LHCN-M2 (cell line): Measurements from ENCODE around the gene EVI5L. TPM values are rescaled to one million over a fixed set of nuclear protein-coding genes. Genes with fewer than 3 reads are reported as not detected.
"Not testable (repeated sequence)": the region's sequence is repeated elsewhere in the genome, so short reads cannot be mapped to it uniquely, and the experiment has no call there.

Experiments used
- DNase-seq: peaks from one replicate; pipeline ENCODE4 v3.0.0-alpha.2; 2012; ENCODE audit warnings: low read depth
- total RNA-seq: library from RNA; depleted of rRNA; stranded (reverse); fragments of >200 nt; gene quantifications from 2 replicates; pipeline ENCODE4 v1.2.3, GENCODE V29; 2014

Gene EVI5L
- total RNA-seq, 1 experiment from 2014 or later, result 19.5 TPM

DNA sequence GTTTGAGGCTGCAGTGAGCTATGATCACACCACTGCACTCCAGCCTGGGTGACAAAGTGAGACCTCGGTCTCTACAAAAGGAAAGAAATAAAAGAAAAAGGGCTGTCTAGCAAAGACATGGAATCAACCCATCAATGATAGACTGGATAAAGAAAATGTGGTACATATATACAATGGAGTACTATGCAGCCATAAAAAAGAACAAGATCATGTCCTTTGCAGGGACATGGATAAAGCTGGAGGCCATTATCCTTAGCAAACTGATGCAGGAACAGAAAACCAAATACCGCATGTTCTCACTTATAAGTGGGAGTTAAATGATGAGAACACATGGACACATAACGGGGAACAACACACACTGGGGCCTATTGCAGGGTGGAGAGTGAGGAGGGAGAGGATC lies 14.0 kb upstream of the EVI5L start:
- DNase-seq, result not testable (repeated sequence)

DNA sequence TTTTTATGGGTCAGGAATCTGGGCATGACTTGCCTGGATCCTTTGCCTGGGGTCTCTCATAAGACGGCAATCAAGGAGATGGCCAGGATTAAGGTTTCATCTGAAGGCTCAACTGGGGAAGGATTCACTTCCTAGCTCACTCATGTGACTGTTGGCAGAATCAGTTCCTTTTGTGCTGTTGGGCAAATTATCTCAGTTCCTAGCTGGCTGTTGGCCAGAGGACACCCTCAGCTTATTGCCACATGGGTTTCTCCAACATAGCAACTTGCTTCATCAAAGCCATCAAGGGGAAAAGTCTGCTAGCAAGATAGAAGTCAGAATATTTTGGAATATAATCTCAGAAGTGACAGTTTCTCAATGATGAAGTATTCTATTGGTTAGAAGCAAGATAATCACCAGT lies 12.2 kb upstream of the EVI5L start:
- DNase-seq, result no peak

DNA sequence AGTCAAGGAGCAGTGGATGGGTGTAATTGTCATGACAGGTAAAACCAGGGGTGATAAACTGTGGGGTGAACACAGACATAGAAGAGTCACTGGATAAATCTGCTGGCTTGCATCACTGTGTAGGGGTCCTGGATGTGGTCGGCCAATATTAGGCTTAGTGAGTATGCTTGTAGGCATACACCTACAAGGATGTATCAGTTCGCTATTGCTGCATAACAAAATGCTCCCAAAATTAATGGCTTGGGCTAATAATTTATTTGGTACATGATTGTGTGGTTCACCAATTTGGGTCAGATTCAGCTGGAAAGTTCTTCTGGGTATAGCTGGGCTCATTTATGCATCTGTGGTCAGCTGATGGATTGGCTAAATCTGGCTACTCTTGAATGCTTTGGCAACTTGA lies 11.2 kb upstream of the EVI5L start:
- DNase-seq, result no peak

DNA sequence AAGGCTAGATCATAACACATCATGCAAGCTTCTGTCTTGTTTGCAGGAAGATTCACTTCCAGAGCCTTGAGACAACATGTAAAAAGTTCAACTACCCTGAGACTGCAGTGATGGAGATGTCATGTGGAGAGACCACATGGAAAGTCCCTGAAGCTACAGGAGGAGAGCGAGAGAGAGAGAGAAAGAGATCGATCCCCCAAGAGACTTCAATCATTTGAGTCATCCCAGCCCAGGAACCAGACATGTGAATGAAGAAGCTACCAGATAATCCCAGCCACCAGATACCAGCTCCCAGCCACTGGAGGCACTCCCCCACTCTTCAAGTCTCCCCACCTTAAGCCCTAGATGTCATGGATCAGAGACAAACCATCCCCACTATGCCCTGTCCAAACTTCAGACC lies 10.7 kb upstream of the EVI5L start:
- no peak for DNase-seq

DNA sequence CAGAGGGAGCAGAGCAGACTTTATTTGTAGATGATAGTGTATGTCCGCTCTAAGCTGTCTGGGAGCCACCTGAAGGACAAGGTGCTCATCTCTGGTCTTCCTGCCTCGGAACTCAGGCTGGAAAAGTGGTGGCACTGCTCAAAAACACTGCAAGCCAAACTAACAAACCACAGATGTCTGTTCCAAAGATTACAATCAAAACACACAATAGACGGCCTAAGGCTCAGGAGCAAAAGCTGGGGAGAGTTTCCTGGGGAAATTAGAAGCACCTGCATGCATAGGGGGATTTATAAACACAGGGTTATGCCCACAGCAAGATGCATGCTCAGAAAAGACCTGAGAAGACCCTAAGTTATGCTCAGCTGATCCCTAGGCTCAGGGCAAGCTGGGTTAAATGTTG lies 9.4 kb upstream of the EVI5L start:
- no peak for DNase-seq

DNA sequence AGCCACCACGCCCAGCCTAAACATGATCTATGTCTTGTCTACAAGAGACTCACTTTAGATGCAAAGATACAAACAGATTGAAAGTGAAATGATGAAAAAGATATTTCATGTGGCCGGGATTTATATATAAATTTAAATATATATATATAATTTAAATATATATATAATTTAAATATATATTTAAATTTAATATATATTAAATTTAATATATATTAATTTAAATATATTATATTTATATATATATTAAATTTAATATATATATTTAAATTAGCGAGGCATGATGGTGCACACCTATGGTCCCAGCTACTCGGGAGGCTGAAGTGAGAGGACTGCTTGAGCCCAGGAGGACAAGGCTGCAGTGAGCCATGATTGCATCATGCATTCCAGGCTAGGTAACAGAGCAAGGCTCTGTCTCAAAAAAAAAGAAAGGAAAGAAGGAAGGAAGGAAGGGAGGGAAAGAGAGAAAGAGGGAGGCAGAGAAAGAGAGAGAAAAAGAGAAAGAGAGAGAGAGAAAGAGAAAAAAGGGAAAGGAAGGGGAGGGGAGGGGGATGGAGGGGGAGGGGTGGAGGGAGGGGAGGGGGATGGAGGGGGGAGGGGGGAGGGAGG lies 7.0 kb upstream of the EVI5L start:
- no peak for DNase-seq

DNA sequence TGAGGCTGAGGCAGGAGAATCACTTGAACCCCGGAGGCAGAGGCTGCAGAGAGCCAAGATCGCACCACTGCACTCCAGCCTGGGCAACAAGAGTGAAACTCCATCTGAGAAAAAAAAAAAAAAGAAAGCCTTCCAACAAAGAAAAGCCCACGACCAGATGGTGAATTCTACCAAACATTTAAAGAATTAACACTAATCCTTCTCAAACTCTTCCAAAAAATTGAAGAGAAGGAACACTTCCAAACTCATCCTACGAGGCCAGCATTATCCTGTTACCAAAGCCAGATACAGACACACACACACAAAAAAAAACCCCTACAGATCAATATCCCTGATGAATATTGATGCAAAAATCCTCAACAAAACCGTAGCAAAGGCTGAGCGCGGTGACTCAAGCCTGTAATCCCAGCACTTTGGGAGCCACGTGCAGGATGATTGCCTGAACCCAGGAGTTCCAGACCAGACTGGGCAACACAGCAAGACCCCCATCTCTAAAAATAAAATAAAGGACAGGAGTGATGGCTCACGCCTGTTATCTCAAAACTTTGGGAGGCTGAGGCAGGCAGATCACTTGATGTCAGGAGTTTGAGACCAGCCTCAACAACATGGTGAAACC lies 6.2 kb upstream of the EVI5L start:
- no peak for DNase-seq

DNA sequence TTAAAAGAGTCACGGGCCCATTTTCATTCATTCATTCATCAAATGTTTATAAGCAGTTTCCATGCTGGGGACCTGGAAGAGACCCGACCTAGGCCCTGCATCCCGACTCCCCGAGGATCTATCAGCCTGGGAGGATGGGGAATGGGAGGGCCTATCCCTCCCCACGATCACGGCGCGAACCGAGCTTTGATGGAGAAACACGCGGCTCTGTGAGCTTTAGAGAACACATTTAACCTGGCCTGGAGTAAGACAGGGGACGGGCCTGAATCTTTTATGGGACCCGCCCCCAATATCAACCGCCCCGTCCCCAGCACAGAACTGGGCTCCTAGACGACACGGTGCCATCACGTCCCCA lies 875 bp upstream of the EVI5L start:
- no peak for DNase-seq

DNA sequence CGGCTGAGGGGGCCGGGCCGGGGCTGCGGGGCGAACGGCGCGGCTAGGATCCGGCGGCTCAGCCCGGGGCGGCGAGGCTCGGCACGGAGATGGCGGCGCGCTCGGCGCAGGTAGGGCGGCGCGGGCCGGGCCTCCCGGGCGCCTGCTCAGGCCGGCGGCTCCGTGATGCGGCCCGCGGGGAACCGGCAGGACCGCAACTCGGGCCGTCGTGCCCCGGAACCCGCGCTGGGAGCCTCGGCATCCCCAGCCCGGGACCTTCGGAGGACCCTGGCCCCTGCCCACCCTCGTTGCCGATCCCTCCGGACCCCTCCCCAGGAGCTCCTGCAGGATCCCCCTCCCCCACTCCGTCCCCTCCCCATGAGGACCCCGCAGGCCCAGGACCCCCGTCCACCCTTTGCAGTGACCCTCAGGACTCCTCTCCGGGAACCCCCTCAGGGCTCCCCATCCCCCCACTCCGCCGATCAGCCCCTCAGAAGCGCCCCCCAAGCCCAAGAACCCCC lies 304 bp downstream of the EVI5L start:
- no peak for DNase-seq

DNA sequence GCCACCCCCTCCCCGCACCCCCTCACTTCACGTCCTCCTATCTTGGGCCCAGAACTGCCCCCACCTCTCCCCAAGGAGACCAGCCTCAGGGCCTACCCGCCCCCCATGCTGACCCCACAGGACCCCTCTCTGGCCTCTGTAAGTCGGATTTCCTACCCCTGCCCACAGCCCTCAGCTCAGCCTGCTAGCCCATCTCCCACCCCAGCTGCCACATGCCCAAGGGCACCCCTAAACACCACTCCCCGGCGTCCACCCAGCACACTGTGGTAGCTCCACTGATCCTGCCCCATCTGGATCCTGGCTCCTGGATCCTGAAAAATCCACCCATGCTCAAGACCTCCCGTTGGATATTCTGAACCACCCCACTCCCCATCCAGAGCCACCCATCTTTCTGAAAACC lies 805 bp downstream of the EVI5L start:
- no peak for DNase-seq

DNA sequence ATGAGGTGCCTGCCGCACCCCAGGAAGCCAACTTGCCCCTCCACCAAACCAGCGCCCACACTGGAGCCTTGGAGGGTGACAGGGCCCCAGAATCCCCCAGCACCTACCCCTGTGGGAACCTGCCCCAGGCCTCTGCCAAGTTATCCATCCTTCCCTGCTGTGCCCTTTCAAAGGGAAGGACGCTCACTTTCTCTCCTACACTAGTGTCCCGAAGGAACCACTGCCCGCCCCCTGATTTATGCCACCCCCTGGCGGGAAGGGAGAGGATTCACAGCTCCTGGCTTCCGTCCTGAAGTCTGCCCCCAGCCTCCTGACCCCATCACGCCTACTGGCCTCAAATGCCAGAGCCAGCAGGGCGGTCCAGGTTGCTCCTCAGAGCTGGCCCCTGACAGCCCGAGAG lies 1.4 kb downstream of the EVI5L start:
- no peak for DNase-seq

DNA sequence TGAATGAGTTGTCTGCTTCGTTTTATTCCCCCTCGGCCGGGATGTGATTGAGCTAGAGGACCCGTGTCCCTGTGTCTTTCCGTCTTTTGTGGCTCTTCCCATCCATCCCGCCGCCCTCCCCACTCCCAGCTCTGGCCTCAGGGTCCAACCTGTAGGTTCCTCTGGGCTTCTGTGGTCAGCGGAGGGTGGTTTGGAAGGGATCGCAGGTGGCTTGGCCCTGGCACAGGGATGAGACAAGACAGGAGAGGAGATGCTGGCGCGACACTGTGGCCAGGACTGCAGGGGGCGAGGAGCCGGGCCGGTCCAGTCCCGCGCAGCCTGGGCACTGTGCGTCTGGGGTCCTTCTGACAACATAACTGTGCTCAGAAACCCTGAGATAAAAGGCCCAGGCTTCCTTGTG lies 2.0 kb downstream of the EVI5L start:
- no peak for DNase-seq

DNA sequence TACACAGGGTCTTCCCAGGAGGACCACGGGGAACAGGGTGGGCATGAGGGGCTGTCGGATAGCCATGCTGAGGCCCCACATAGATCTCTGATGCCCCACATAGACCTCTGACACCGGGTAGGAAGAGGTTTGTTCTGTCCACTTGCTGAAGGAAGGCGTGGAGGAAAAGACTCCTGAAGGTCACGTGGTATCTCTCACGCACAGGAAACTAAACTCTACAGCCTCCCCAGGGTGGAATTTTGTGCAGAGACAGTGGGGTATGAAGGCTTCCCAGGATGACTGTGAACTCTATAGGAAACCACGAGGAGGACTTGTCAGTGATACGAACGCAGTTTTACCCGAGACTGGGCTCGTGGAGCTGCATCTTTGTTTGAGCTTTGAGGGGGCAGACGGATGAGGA lies 2.8 kb downstream of the EVI5L start:
- DNase-seq, result no peak

DNA sequence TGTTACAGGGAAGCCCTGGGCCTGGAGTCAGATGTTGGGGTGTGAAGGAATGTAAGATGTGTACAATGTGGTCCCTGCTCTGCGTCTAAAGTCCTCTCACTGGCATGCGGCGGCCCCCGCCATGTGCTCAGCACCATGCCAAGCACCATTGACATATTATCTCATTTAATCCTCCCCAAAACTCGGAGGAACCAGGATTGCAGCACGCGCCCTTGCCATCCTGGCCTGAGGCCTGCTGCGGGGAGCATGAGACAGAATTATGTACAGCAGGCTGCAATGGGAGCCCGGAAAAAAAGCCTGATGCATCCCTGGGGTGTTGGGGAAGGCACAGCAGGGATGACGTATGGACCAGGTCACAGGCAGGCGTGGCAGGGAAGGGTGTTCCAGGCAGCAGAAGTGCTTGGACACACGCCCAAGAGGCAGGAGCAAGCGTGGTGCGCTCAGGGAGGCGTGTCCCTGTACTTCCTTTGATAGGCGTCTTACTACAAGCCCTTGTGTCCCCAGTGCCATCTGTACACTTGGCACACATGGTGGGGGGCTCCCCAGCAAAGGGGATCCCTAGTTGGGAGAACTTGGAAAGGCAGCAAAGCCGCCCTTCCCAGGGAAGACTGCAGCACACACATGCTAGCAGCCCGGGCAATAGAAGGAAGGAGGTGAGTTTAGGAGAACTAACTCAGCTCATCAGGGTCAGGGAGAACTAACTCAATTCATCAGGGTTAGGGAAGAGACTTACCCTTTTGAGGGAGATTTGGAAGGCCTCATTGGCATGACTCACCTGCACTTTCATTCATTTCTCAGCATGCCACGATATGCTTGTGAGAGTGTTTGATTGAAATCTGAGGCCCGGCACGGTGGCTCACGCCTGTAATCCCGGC lies 3.4 kb downstream of the EVI5L start:
- peak; percentile 18 for DNase-seq

DNA sequence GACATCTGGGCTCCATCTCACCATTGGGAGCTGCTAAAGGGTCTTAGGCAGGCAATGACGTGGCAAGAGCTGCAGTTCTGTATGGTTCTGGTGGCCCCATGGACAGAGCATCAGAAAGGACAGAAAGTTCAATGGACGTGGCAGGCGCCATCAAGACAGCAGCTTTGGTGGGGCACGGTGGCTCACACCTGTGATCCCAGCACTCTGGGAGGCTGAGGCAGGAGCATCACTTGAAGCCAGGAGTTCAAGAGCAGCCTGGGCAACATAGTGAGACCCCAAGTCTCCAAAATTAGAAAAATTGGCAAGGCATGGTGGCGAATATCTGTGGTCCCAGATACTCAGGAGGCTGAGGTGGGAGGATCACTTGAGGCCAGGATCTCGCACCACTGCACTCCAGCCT lies 9.5 kb downstream of the EVI5L start:
- DNase-seq, result no peak

DNA sequence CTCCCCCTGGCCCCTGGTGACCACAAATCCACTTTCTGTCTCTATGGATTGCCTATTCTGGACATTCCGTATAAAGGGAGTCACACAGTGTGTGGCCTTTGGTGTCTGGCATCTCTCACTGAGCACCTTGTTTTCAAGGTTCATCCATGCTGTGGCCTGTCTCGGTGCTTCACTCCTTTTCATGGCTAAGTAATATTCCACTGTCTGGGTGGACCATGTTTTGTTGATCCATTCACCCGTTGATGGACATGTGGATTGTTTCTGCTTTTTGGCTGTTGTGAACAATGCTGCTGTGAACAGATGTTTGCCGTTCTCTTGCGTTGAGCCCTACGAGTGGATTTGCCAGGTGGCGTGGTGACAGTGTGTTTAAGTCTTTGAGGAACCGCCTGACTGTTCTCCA lies 10.6 kb downstream of the EVI5L start:
- no peak for DNase-seq

DNA sequence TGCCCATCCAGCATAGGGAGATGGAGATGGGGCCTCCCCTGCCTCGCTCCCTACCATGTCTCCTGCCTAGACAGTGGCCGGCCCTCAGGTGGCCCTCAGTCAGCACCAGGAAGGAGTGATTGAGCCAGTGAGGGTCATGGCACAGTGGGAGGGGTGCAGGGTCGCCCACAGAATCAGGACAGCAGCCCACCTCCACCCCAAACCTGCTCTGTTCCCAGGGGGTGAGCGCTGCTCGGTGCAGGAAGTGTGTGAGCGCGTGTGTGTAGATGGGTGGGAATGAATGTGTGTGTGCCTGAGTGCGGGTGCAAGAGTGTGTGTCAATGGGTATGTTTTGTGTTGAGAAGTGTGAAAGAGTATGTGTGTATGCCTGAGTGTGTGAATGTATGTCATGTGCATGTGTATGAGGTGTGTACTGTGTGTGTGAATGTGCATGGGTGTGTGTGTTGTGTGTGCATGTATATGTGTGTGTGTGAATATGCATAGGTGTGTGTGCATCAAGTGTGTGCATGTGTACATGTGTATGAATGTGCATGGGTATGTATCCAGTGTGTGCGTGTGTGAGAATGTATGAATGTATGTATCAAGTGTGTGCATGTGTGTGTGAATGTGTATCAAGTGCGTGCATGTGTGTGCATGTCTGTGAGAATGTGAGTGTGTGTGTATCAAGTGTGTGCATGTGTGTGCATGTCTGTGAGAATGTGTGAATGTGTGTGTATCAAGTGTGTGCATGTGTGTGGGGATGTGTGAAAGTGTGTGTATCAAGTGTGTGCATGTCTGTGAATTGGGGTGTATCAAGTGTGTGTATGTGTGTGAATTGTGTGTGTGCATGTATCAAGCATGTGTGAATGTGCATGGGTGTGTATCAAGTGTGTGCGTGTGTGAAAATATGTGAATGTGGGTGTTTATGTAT lies 12.0 kb downstream of the EVI5L start:
- no peak for DNase-seq

DNA sequence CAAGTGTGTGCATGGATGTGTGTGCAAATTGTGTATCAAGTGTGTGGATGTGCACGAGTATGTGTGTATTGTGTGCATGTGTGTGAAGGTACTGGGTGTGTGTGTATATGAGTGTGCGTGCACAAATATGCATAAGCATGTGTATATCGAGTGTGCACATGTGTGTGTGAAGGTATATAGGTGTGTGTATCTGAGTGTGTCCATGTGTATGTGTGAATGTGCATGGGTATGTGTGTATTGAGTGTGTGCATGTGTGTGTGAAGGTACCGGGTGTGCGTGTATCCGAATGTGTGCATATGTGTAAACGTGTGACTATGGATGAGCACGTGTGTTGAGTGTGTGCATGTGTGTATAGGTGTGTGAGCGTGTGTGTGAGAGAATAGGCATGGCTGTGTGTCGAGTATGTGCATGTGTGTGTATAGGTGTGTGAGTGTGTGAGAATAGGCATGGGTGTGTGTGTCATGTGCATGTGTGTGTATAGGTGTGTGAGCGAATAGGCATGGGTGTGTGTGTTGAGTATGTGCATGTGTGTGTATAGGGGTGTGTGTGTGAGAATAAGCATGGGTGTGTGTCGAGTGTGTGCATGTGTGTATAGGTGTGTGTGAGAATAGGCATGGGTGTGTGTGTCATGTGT lies 12.8 kb downstream of the EVI5L start:
- no peak for DNase-seq

DNA sequence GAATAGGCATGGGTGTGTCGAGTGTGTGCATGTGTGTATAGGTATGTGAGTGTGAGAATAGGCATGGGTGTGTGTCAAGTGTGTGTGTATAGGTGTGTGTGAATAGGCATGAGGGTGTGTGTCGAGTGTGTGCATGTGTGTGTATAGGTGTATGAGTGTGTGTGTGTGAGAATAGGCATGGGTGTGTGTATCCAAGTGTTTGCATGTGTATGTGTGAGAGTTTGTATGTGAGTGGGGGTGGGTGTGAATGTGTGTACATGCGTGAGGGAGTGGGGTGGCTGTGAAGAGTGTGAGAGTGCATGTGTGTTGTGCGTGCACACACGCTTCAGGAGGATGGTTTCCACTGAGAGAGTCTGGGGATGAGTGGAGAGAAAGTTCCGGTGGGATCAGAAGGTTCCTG lies 13.5 kb downstream of the EVI5L start:
- DNase-seq, result no peak

DNA sequence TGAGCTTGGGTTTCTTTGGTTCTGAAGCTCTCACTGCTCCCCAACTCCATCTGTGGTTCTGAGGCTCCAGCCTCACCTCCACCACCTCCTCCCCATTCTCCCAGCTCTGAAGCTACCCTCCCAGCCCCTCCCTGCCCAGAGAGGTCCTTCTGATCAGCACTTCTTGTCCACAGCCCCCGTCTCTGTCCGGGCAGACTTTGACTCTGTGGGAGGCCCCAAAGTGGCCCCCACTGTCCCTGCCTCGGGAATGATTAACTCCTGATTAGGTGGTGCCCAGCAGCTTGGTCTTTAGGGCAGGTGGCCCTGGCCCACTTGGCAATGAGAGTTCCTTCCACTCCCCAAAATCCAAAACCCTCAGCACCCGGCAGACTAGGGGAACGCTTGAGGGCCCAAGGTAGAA lies 14.4 kb downstream of the EVI5L start:
- DNase-seq, result no peak

DNA sequence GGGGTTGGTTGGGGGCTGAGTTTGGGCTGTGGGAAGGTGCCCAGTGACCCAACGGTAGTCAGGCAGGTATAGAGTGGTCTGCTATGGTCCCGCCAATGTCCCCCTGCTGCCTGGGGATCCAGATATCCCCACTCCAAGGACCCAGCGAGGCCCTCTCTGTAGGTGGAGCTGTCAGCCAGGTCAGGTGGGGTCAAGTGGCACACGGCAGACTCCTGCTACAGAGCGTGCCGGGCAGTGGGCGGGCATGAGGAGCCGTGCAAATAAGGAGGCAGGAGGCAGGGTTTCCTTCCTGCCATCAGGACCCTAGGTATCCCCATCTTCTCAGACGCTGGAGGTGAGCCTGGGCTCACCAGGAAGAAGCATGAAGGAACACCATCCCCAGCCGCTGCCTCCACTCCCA lies 14.9 kb downstream of the EVI5L start:
- no peak for DNase-seq
